ENCODE results near the gene KLRB1. TPM values are rescaled to one million over a fixed set of nuclear protein-coding genes. Genes with fewer than 3 reads are reported as not detected.
"Not testable (repeated sequence)": the region's sequence is repeated elsewhere in the genome, so short reads cannot be mapped to it uniquely, and the experiment has no call there.

KLRB1 gene
- not detected for polyA plus RNA-seq (2013, experiment 1 of 2; ENCODE audit: insufficient read length)
- polyA plus RNA-seq (2013, experiment 2 of 2; ENCODE audit: insufficient read length), result not detected

DNA sequence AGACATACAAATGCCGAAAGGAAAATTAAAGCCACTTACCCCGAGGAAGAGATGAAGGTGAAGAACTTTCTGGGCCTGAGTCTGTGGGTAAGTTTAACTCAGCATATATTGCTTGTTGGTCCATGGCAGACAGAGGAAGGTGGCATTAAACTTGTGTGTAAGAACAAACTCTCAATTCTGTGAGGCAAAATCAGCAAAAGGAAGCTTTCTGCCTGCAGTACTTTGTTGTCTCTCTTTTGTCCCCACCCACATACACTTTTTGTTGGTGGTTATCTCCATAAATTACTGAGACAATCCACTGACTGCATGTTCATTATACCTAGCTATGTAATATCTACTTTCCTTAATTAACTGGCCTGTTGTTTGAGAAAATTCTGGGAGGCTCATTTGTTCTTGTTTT is at the start of gene KLRB1:
KLRB1 (minus strand) TSS at position 201 of the 400 bp plus-strand sequence; CDS start at position 124, 77 bp downstream.
- DNase-seq, result no peak

DNA sequence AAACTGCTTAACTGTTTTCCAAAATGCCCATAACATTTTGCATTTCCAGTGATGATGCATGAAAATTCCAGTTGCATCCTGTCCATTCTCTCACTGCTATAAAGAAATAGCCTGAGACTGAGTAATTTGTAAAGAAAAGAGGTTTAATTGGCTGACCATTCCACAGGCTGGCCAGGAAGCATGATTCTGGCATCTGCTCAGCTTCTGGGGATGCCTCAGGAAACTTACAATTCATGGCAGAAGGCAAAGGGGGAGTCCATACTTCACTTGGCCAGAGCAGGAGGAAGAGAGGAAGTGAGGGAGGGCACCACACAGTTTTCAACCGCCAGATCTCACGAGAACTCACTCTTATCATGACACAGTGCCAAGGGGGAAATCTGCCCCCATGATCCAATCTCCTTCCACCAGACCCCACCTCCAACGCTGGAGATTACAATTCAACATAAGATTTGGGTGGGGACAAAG is 43.6 kb upstream of the KLRB1 start:
- DNase-seq, result peak; percentile 73

DNA sequence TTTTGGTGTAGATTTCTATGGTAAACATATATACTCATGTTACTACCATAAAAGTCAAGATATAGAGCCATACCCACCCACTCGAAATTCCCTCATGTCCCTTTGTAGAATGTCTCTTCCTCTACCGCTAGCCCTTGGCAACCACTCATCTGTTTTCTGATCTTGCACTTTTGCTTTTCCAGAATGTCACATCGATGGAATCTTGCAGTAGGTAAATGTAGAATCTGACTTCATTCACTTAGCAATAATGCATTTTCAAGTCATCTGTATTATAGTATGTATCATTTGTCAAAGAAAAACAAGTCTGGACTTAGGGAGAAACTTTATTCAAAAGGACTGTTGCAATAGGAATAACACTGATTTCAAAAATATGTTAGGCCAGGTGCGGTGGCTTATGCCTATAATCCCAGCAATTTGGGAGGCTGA is 42.4 kb upstream of the KLRB1 start:
- DNase-seq, result no peak

DNA sequence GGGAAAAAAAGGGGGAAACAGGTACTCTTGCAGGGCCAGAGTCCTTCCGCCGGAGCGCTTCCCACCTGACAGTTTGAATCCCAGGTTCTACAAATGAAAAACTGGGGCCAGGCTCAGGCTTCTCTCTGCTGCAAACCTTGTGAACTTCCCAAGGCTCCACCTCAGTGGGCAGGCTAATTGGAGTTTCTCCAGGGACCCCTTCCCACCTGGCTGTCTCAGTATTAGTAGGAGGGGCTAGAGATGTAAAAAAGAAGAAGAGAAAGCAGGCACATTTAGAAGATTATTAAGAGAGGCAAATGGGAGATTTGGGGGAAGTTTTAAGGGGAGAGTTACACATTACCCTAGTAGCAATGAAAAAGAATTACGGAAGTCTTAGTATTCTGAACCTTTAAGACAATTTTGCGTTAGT is 41.8 kb upstream of the KLRB1 start:
- DNase-seq, result no peak

- no peak for DNase-seq
These were observed 41.2 kb upstream of the KLRB1 start for GRCh38 chr12:9648701-9649531.

- peak; percentile 86 for DNase-seq
These were observed 40.3 kb upstream of the KLRB1 start for GRCh38 chr12:9647825-9648700.

DNA sequence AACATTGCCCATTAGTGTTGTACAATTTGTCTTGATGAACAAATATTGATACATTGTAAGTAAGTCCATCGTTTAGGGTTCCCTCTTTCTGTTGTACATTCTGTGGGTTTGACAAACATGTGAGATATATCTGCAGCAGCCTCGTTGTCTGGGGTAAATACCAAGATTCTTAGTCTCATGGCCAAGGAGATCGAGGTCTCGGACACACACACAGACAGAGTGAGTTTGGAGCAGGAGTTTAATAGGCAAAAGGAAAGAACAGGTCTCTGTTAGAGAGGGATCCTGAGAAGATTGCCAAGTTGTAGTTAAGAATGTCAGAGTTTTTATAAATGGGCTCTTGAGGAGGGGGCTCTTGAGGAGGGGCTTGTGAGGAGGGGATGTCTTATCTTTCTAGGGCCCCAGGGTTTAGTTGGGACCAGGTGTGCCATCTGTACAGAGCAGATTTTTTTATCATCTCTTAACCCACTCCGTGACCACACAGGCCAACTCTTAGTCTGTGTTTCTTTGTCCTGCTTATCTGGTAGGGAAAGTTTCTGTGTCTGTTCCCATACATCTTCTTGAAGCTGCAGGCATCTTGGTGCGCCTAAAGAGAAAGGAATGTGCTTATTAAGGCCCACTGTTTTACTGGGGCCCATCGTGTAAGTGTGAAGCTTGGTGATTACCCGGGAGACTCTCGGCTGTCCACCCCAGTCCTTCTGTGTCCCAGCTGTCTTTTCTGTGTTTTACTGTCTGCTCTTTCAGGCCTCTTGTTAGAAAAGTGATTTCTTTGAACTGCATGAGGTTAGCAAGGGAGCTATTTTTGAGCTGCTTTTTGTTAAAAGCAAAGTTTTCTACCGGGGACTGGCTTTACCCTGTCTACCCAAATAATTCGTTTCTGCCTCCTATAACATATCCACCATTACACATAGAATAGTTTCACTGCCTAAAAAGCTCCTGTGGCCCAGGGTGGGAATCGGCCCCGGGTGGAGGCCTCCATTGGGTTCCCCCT is 39.4 kb upstream of the KLRB1 start:
- DNase-seq, result peak; percentile 52

DNA sequence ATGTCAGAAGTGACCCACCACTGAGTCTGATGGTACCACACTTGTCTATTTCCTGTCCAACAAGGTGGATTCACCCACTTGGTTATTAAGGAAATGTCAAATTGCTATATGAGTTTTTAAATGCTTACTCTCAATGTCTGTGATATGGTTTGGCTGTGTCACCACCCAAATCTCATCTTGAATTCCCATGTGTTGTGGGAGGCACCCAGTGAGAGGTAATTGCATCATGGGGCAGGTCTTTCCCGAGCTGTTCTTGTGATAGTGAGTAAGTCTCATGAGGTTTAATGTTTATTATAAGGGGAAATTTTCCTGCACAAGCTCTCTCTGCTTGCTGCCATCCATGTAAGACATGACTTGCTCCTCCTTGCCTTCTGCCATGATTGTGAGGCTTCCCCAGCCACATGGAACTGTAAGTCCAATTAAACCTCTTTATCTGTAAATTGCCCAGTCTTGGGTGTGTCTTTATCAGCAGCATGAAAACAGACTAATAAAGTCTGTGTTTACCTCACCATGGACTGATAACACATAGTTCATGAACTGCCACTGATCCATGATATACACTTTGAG is 37.4 kb upstream of the KLRB1 start:
- DNase-seq, result not testable (repeated sequence)

GRCh38 chr12:9643266-9643660 is 35.5 kb upstream of the KLRB1 start:
- no peak for DNase-seq

DNA sequence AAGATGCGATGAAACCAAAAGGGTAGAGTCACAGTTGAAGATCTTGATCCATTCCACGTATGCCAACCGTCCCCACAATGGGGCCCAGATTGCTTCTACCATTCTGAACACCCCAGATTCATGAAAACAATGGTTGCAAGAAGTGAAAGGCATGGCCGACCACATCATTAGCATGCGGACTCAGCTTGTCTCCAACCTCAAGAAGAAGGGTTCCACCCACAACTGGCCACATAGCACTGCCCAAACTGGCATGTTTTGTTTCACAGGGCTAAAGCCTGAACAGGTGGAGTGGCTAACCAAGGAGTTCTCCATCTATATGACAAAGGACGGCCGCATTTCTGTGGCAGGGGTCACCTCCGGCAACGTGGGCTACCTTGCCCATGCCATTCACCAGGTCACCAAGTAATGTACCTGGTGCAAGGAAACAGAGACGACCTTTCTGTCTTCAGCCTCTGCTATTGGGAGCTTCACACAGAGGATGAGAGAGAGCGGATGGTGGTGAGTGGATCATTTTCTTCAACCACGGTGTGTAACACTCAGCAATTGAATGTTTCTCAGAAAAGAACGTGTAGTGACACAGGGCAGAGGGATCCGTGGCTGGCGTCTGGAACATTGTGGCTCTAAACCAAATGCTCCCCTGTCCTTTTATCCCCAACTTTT is 35.0 kb upstream of the KLRB1 start:
- DNase-seq, result no peak

DNA sequence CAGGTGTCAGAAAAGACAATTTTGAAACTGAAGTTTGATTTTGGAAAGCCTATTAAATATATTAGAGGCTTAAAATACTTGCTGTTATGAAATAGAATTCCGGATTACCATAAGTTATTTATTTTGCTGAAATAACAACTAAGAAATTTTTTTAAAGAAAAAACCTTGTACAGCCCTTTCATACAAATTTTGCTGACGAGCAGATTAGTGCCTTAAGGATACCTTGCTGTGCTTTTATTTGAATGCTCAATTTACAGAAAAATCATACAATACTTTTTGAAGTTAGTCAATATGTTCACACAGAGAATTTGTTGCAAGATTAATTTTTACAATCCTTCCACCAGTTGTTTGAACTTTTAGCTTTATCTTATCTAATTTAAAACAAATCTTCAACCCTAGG is 32.3 kb upstream of the KLRB1 start:
- no peak for DNase-seq

DNA sequence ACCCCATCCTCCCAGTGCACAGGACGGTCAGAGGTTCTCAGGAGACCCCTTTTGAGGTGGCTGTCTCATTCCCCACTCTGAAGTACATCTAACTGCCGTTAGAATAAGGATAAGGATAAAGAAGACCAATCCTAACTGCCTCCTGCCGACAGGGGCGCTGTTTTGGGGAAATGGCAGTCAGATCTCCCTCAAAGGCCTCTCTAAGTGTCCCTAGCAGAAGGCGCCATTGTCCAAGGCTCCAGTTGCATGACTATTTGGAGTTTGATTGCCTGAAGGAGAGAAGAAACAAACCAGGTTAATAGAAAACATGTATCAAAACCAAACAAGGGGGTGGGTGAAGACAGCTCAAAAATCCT is 29.1 kb upstream of the KLRB1 start:
- no peak for DNase-seq

DNA sequence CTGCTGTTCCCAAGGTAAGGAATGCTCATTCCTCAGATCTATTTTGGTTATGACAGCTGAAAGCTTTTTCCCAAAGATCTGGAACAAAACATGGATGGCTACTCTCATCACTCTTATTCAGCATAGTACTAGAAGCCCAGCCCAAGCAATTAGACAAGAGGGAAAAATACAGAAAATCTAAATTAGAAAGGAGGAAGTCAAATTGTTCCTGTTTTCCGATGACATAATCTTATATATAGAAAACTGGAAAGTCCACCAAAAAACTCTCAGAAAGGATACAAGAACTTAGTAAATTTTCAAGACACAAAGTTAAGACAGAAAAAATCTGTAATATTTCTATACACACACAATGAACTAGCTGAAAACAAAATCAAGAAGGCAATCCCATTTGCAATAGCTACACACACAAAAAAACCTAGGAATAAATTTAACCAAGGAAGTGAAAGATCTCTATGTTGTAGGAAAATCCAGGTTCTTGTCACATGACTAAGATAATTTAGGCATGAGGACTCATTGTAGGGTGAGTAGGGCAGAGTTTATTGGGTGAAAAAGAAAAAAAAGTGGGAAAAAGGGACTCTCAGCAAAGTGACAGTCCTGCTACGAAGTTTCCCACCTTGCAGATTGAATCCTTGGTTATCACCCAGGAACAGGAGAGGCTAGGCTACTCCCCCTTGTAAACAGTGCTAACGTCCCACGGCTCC is 28.6 kb upstream of the KLRB1 start:
- no peak for DNase-seq

DNA sequence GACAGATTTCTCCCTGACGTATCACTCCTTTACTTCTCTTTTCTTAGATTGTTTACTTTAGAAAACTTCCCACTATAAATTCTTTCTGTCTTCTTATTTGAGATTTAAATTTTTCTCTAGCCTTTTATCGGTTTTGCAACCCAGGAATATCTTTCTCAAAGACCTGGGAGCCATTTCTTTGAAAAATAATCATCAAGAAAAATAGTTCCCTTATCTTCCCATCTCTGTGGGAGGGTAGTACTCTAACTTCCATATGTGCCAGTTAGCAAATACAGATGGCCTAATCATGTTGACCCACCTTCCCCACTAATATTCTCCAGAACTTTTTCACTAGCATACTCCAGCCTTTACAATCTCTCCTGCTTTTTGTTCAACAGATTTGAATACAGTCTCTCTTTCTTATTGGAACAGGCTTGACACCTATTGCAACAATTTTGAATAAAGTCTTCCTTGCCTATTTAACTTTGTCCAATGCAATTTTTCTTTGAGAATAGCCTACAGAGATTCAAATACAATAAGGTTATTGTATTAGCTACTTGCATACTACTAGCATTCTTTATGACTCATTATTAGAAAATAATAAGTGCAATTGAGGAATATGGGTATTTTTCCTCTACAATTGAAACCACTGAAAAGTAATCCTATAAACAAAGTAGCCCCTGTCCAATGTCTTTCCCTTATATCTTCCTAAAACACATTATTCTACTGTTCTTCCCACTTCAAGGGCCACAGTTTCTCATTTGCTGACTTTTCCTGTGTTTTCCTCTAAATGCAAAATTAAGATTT is 27.4 kb upstream of the KLRB1 start:
- no peak for DNase-seq

DNA sequence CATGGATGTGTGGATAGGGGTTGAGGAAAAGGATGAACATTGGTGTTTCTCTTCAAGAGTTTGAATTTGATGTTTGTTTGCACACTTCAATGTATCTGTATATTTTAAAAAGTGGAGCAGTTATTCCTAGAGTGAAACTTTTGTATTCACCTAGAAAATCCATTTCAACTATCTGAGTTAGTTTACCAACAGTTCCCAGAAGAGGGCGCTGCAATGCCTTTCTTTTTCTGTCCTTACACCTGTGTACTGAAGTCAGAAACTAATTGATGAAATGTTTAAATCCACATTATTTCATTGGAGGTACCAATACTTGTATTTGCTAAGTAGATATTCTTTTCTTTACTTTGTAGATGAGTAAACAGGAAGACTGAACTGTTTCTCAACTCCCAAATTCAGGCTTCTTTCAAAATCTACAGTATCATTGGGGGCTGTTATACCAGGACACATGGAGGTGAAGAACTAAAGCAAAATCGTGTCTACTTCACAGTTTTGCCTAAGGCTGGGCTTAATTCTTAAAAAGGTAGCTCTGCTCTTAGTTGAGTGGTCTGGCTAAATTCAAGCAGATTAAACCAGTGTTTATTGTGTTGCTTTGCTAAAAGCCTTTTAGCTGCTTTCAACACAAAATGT is 26.6 kb upstream of the KLRB1 start:
- DNase-seq, result peak; percentile 38

DNA sequence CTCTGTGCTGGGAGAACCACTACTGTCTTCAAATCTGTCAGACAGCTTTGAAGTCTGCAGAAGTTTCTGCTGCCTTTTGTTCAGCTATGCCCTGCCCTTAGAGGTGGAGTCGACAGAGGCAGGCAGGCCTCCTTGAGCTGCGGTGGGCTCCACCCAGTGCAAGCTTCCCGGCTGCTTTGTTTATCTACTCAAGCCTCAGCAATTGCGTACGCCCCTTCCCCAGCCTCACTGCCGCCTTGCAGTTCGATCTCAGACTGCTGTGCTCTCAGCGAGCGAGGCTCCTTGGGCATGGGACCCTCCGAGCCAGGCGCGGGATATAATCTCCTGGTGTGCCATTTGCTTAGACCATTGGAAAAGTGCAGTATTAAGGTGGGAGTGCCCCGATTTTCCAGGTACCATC is 25.1 kb upstream of the KLRB1 start:
- no peak for DNase-seq

GRCh38 chr12:9626821-9627220 is 19.1 kb upstream of the KLRB1 start:
- DNase-seq, result no peak

- peak; percentile 14 for DNase-seq
These were observed 18.6 kb upstream of the KLRB1 start for GRCh38 chr12:9626291-9626690.

GRCh38 chr12:9625019-9625418 is 17.3 kb upstream of the KLRB1 start:
- DNase-seq, result no peak

Data from fibroblast of skin of abdomen (primary cell).